Measurements from ENCODE around the gene CNKSR2.

GRCh38 chrX:21412883-21413282 is 38.7 kb downstream of the CNKSR2 start:
- no peak for TF ChIP-seq CTCF (IDR thresholded peaks at IDR 0.05)
- TF ChIP-seq POLR2AphosphoS5 (IDR thresholded peaks at IDR 0.05) = no peak
- TF ChIP-seq POLR2A (IDR thresholded peaks at IDR 0.05) = no peak
